ENCODE data around the gene TMEM117.
"Not testable (repeated sequence)": the region's sequence is repeated elsewhere in the genome, so short reads cannot be mapped to it uniquely, and the experiment has no call there.

Gene TMEM117

GRCh38 chr12:44118946-44119345 is 283.1 kb downstream of the TMEM117 start:
- DNase-seq: no peak

GRCh38 chr12:44126806-44127205 is 290.9 kb downstream of the TMEM117 start:
- DNase-seq: no peak

GRCh38 chr12:44127966-44128710 is 292.3 kb downstream of the TMEM117 start:
- no peak for DNase-seq

- DNase-seq: no peak
Observed at GRCh38 chr12:44143175-44143574, 307.3 kb downstream of the TMEM117 start.

GRCh38 chr12:44148936-44149335 is 313.1 kb downstream of the TMEM117 start:
- no peak for DNase-seq

- DNase-seq: no peak
Observed at GRCh38 chr12:44154128-44154527, 318.2 kb downstream of the TMEM117 start.

- no peak for DNase-seq
Observed at GRCh38 chr12:44155358-44155757, 319.5 kb downstream of the TMEM117 start.

- no peak for DNase-seq
Observed at GRCh38 chr12:44157359-44157758, 321.5 kb downstream of the TMEM117 start.

GRCh38 chr12:44158746-44159145 is 322.9 kb downstream of the TMEM117 start:
- no peak for DNase-seq

- no peak for DNase-seq
Observed at GRCh38 chr12:44159216-44159615, 323.3 kb downstream of the TMEM117 start.

GRCh38 chr12:44159862-44160261 is 324.0 kb downstream of the TMEM117 start:
- DNase-seq: no peak

GRCh38 chr12:44162961-44163360 is 327.1 kb downstream of the TMEM117 start:
- no peak for DNase-seq

- no peak for DNase-seq
Observed at GRCh38 chr12:44174053-44174452, 338.2 kb downstream of the TMEM117 start.

- DNase-seq: no peak
Observed at GRCh38 chr12:44184499-44185206, 348.8 kb downstream of the TMEM117 start.

GRCh38 chr12:44193281-44193680 is 357.4 kb downstream of the TMEM117 start:
- no peak for DNase-seq

- DNase-seq: not testable (repeated sequence)
Observed at GRCh38 chr12:44195719-44196118, 359.8 kb downstream of the TMEM117 start.

- no peak for DNase-seq
Observed at GRCh38 chr12:44206045-44206444, 370.2 kb downstream of the TMEM117 start.

GRCh38 chr12:44217146-44217883 is 381.4 kb downstream of the TMEM117 start:
- no peak for DNase-seq

GRCh38 chr12:44223736-44224135 is 387.9 kb downstream of the TMEM117 start:
- DNase-seq: no peak

GRCh38 chr12:44224399-44225148 is 388.7 kb downstream of the TMEM117 start:
- no peak for DNase-seq

- no peak for DNase-seq
Observed at GRCh38 chr12:44225149-44225510, 389.2 kb downstream of the TMEM117 start.

GRCh38 chr12:44227616-44228015 is 391.7 kb downstream of the TMEM117 start:
- no peak for DNase-seq

GRCh38 chr12:44229846-44230245 is 394.0 kb downstream of the TMEM117 start:
- DNase-seq: no peak

Data from NCI-H1048 (cell line).